GM12891 (cell line): ENCODE measurements around the gene TMCO1.
A peak's percentile ranks its signal among the peaks of the same experiment; 100 is the strongest.
"Not testable (repeated sequence)": the region's sequence is repeated elsewhere in the genome, so short reads cannot be mapped to it uniquely, and the experiment has no call there.

ENCODE experiments used
- DNase-seq: peaks from one replicate; pipeline ENCODE4 v3.0.0; 2011; ENCODE audit warnings: low spot score; ENCODE audit not compliant: insufficient read length
- FAIRE-seq: peaks from 2 replicates; lab custom pipeline; 2011; peaks lifted over from hg19 to GRCh38; lab: Jason Lieb, UNC
- PAX5 ChIP-seq: IDR thresholded peaks from 2 replicates; pipeline ENCODE4 v1.6.1; 2011; ENCODE audit warnings: low read length, moderate library complexity, mild to moderate bottlenecking; ENCODE audit not compliant: insufficient read depth, severe bottlenecking
- POLR2A ChIP-seq: IDR thresholded peaks from 2 replicates; pipeline ENCODE4 v1.6.1; 2011; ENCODE audit warnings: low read depth, low read length, control low read depth
- POLR2AphosphoS5 ChIP-seq: IDR thresholded peaks from 2 replicates; pipeline ENCODE4 v1.6.1; 2011; ENCODE audit warnings: low read depth, low read length, control low read depth
- POU2F2 ChIP-seq: IDR thresholded peaks from 2 replicates; pipeline ENCODE4 v1.6.1; 2011; ENCODE audit warnings: low read depth, mild to moderate bottlenecking, control low read depth, low read length, moderate library complexity
- SPI1 ChIP-seq: IDR thresholded peaks from 2 replicates; pipeline ENCODE4 v1.6.1; 2011; ENCODE audit warnings: low read depth, low read length, control low read depth
- TAF1 ChIP-seq: IDR thresholded peaks from 2 replicates; pipeline ENCODE4 v1.6.1; 2011; ENCODE audit warnings: low read depth, low read length, control low read depth

Gene TMCO1

GRCh38 chr1:165742194-165742593 lies 26.5 kb downstream of the TMCO1 start:
- no peak for TF ChIP-seq POLR2A
- no peak for TF ChIP-seq POU2F2
- no peak for TF ChIP-seq SPI1
- TF ChIP-seq TAF1: no peak
- TF ChIP-seq PAX5: no peak
- no peak for DNase-seq
- no peak for FAIRE-seq

GRCh38 chr1:165738794-165739193 lies 29.9 kb downstream of the TMCO1 start:
- TF ChIP-seq SPI1 (no peak), POLR2AphosphoS5 (no peak), TAF1 (no peak), POLR2A (no peak)
- FAIRE-seq (no peak), DNase-seq (no peak)

GRCh38 chr1:165737196-165737595 lies 31.5 kb downstream of the TMCO1 start:
- no peak for FAIRE-seq
- no peak for TF ChIP-seq POU2F2
- no peak for TF ChIP-seq PAX5
- TF ChIP-seq POLR2A: no peak
- no peak for DNase-seq

GRCh38 chr1:165734906-165735305 lies 33.8 kb downstream of the TMCO1 start:
- TF ChIP-seq PAX5 (no peak), POU2F2 (no peak), TAF1 (no peak)
- no peak for FAIRE-seq
- DNase-seq: no peak

GRCh38 chr1:165726841-165727240 lies 41.8 kb downstream of the TMCO1 start:
- TF ChIP-seq PAX5 (no peak), SPI1 (no peak), POLR2A (no peak), POLR2AphosphoS5 (no peak), POU2F2 (no peak), TAF1 (no peak)
- no peak for FAIRE-seq
- no peak for DNase-seq

- DNase-seq (no peak), FAIRE-seq (no peak)
- TF ChIP-seq TAF1: no peak
- no peak for TF ChIP-seq PAX5
- no peak for TF ChIP-seq POLR2AphosphoS5
- TF ChIP-seq POLR2A: no peak
- TF ChIP-seq POU2F2: no peak
- TF ChIP-seq SPI1: no peak
Observed at GRCh38 chr1:165726169-165726568, 42.5 kb downstream of the TMCO1 start.

- TF ChIP-seq PAX5 (no peak), SPI1 (no peak), POLR2AphosphoS5 (no peak), TAF1 (no peak), POU2F2 (no peak), POLR2A (no peak)
- DNase-seq (peak; percentile 29), FAIRE-seq (peak; percentile 78)
Observed at GRCh38 chr1:165717918-165718515, 50.7 kb downstream of the TMCO1 start.

GRCh38 chr1:165716265-165717051 lies 52.2 kb downstream of the TMCO1 start:
- not testable (repeated sequence) for FAIRE-seq, DNase-seq

- DNase-seq (no peak), FAIRE-seq (no peak)
- no peak for TF ChIP-seq POLR2AphosphoS5
- no peak for TF ChIP-seq SPI1
- no peak for TF ChIP-seq POLR2A
- no peak for TF ChIP-seq TAF1
- no peak for TF ChIP-seq PAX5
- no peak for TF ChIP-seq POU2F2
Observed at GRCh38 chr1:165712764-165713163, 55.9 kb downstream of the TMCO1 start.
